ENCODE data around the gene ODF2. TPM values are rescaled to one million over a fixed set of nuclear protein-coding genes. Genes with fewer than 3 reads are reported as not detected.

ODF2 gene
- total RNA-seq, 1 experiment from 2014 or later = 37.1 TPM

GRCh38 chr9:128526720-128527119, 70.9 kb downstream of the ODF2 start:
- no peak for DNase-seq (ENCODE audit: low read depth)

- DNase-seq (ENCODE audit: low read depth) = peak; percentile 58
These were observed 72.8 kb downstream of the ODF2 start for GRCh38 chr9:128528445-128529160.

GRCh38 chr9:128529191-128529590, 73.4 kb downstream of the ODF2 start:
- no peak for DNase-seq (ENCODE audit: low read depth)

GRCh38 chr9:128532581-128532980, 76.8 kb downstream of the ODF2 start:
- DNase-seq (ENCODE audit: low read depth) = no peak

DNA sequence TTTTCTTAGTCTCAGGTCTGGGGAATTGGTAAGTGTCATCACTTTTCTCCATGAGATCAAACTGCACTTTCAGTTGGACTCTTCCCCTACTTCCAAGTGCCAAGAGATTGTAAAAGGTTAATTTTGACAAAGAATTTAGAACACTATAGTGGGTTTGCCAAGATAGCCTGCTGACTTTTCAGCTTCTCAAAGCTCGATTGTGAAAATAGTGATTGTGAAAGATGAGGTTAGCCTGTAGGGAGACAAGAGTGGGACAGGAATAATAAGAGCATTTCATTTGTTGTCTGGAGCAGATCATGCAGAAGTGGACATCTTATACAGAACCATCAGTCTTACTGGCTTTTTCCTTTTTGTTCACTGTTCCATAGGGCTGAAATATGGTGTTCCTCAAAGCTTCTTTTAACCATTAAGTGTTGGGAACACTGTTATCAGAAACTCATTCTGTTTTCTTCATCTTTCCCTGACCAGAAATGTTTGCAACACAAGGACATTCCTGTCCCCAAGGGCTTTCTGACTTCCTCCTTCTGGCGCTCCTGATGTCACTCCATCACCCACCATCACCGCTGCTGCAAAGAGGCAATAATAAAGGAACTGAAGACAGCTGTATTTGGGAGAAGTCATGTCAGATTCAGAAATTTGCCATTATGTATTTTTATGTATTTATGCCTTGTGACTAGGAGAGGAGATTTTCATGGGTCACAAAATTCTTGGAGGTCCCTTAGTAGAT, 85.0 kb downstream of the ODF2 start:
- no peak for DNase-seq (ENCODE audit: low read depth)

DNA sequence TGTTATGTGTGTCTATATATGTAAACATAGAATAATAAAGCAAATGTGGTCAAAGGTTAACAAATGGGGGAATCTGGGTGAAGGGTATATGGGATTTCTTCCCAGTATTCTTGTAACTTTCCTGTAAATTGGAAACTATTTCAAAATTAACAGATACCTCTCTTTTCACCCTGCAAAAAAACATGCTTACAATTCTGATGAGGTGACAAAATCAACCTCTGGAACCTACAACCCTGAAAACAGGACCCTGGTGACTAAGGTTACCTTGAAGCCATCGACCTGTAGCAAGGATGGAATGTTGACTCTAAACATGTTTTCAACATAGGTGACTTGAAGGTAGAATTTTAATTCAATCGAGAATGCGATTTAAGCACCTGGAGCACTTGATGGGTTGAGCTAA, 90.7 kb downstream of the ODF2 start:
- no peak for DNase-seq (ENCODE audit: low read depth)

DNA sequence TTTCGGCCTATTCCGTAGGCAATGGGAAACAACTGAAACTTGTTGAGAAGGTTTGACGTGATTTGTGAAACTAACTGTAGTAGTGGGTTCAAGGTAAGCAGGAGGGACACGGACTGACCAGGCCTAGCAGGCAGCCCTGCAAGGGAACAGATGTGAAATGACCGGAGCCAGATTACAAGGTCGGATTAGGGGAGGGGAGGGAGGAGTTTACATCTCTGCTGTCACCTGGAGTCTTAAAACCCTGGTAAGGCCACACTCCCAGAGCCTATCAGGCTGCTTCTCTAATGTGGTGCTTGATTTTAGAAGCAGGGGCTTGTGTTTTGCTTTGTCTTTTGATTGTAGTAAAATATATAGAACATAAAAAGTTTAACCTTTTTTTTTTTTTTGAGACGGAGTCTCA, 93.1 kb downstream of the ODF2 start:
- no peak for DNase-seq (ENCODE audit: low read depth)

DNA sequence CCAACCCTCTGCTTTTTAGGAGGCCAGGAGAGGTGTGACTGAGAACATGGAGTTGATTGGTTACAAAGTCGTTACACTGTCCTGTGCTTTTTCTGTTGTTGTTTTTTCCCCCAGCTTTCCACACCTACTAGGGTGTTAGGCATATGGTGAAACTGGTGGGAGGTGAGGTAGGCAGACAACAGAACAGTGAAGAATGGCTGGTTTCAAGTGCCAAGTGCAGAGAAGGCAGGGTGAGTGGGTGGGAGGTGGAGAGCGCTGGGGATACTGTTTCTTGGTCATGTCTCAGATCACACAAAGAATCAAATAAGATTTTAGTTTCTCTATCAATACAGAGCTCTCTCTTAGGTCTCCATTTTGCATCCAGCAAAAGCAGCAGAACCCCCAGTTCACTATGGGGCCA, 94.4 kb downstream of the ODF2 start:
- no peak for DNase-seq (ENCODE audit: low read depth)

Small RNA genes within 50 kb of the gene (small RNA-seq; reads per million reads assigned to genes)
- not detected for gene RNU7-171P

Other genes starting within 250 kb of the ODF2 start
- gene GOLGA2, start 180.0 kb upstream of the ODF2 start, total RNA-seq (2014; rRNA removed; shearing (Covaris generic)) = 38.3 and 40.7 TPM in 2 replicates
- gene SWI5, start 179.7 kb upstream of the ODF2 start, total RNA-seq (2014; rRNA removed; shearing (Covaris generic)) = 51.9 and 52.7 TPM in 2 replicates
- gene TRUB2, start 133.6 kb upstream of the ODF2 start, total RNA-seq (2014; rRNA removed; shearing (Covaris generic)) = 86.2 and 88.7 TPM in 2 replicates
- gene COQ4, start 133.2 kb upstream of the ODF2 start, total RNA-seq (2014; rRNA removed; shearing (Covaris generic)) = 68.9 and 77.9 TPM in 2 replicates
- gene SLC27A4, start 115.5 kb upstream of the ODF2 start, total RNA-seq (2014; rRNA removed; shearing (Covaris generic)) = 65.8 and 68.4 TPM in 2 replicates
- 110 and 136 TPM in 2 replicates for gene URM1, start 84.6 kb upstream of the ODF2 start, total RNA-seq (2014; rRNA removed; shearing (Covaris generic))
- 60.9 and 65.5 TPM in 2 replicates for gene CERCAM, start 35.1 kb upstream of the ODF2 start, total RNA-seq (2014; rRNA removed; shearing (Covaris generic))
- gene GLE1, start 48.7 kb downstream of the ODF2 start, total RNA-seq (2014; rRNA removed; shearing (Covaris generic)) = 39.0 and 45.0 TPM in 2 replicates
- gene SPTAN1, start 96.6 kb downstream of the ODF2 start, total RNA-seq (2014; rRNA removed; shearing (Covaris generic)) = 177 and 204 TPM in 2 replicates
- gene DYNC2I2, start 200.8 kb downstream of the ODF2 start, total RNA-seq (2014; rRNA removed; shearing (Covaris generic)) = 134 and 149 TPM in 2 replicates
- 595 and 720 TPM in 2 replicates for gene SET, start 233.2 kb downstream of the ODF2 start, total RNA-seq (2014; rRNA removed; shearing (Covaris generic))
- 4.8 TPM in 2 replicates for gene PKN3, start 246.5 kb downstream of the ODF2 start, total RNA-seq (2014; rRNA removed; shearing (Covaris generic))